HG03175 (cell line): ENCODE measurements around the gene OSBP2.

ENCODE experiments used
- ATAC-seq: cut with Tn5 transposase; IDR thresholded peaks from one replicate; pipeline ENCODE4 v1.9.1; 2021; ENCODE audit warnings: mild to moderate bottlenecking, moderate library complexity; ENCODE audit not compliant: unreplicated experiment

OSBP2 gene

GRCh38 chr22:30892731-30893221 lies 198.1 kb downstream of the OSBP2 start:
- ATAC-seq = no peak

GRCh38 chr22:30893434-30894370 lies 199.0 kb downstream of the OSBP2 start:
- ATAC-seq = no peak

GRCh38 chr22:30894371-30894740 lies 199.7 kb downstream of the OSBP2 start:
- ATAC-seq = no peak

- ATAC-seq = no peak
Measured at GRCh38 chr22:30902496-30903357, 208.1 kb downstream of the OSBP2 start.

GRCh38 chr22:30903876-30904460 lies 209.3 kb downstream of the OSBP2 start:
- no peak for ATAC-seq

- ATAC-seq = no peak
Measured at GRCh38 chr22:30905696-30906341, 211.1 kb downstream of the OSBP2 start.

GRCh38 chr22:30906411-30906810 lies 211.7 kb downstream of the OSBP2 start:
- ATAC-seq = no peak

GRCh38 chr22:30906946-30907345 lies 212.3 kb downstream of the OSBP2 start:
- ATAC-seq = no peak

- no peak for ATAC-seq
Measured at GRCh38 chr22:30908051-30908461, 213.4 kb downstream of the OSBP2 start.

GRCh38 chr22:30909306-30909705 lies 214.6 kb downstream of the OSBP2 start:
- no peak for ATAC-seq

GRCh38 chr22:30910358-30910757 lies 215.7 kb downstream of the OSBP2 start:
- no peak for ATAC-seq

- no peak for ATAC-seq
Measured at GRCh38 chr22:30918761-30919160, 224.1 kb downstream of the OSBP2 start.

- ATAC-seq = no peak
Measured at GRCh38 chr22:30919973-30920372, 225.3 kb downstream of the OSBP2 start.

GRCh38 chr22:30920407-30920806 lies 225.7 kb downstream of the OSBP2 start:
- no peak for ATAC-seq

- no peak for ATAC-seq
Measured at GRCh38 chr22:30921108-30921507, 226.4 kb downstream of the OSBP2 start.

- ATAC-seq = no peak
Measured at GRCh38 chr22:30922151-30922611, 227.5 kb downstream of the OSBP2 start.

GRCh38 chr22:30923168-30923900 lies 228.7 kb downstream of the OSBP2 start:
- ATAC-seq = no peak

GRCh38 chr22:30925667-30926066 lies 231.0 kb downstream of the OSBP2 start:
- no peak for ATAC-seq

- no peak for ATAC-seq
Measured at GRCh38 chr22:30926706-30927105, 232.0 kb downstream of the OSBP2 start.

- ATAC-seq = no peak
Measured at GRCh38 chr22:30927806-30928205, 233.1 kb downstream of the OSBP2 start.
